Astrocyte of the cerebellum (primary cell): ENCODE data around the gene PIK3R3.

Experiments used
- DNase-seq: peaks from one replicate; pipeline ENCODE4 v3.0.0-alpha.2; 2011; ENCODE audit warnings: low read depth
- H3K4me3 ChIP-seq: 2 replicates; pipeline ENCODE4 v1.5.1; 2011; ENCODE audit warnings: mild to moderate bottlenecking, low read depth, low read length, moderate library complexity
- CTCF ChIP-seq: IDR thresholded peaks from 2 replicates; pipeline ENCODE4 v1.5.1; 2012; ENCODE audit warnings: low read length, low read depth, moderate library complexity, mild to moderate bottlenecking; ENCODE audit errors: missing control alignments
- in situ Hi-C: cut with HindIII; loops from 2 replicates; pipeline ENCODE4 v1.10.0; 2017; ENCODE audit warnings: low sequenced_read_pairs

PIK3R3 gene

GRCh38 chr1:46169811-46170454 is 37.5 kb upstream of the PIK3R3 start:
- DNase-seq = no peak
- no peak for TF ChIP-seq CTCF
- no peak overlapping the region for H3K4me3 ChIP-seq
- in situ Hi-C loops = no loop called here

GRCh38 chr1:46168477-46168876 is 36.0 kb upstream of the PIK3R3 start:
- in situ Hi-C loops = no loop called here
- TF ChIP-seq CTCF = no peak
- H3K4me3 ChIP-seq = no peak overlapping the region
- no peak for DNase-seq

- TF ChIP-seq CTCF = no peak
- in situ Hi-C loops = no loop called here
- no peak for DNase-seq
- peak overlapping the region; percentile 39 for H3K4me3 ChIP-seq
Observed at GRCh38 chr1:46166521-46167462, 34.4 kb upstream of the PIK3R3 start.

GRCh38 chr1:46160212-46160611 is 27.8 kb upstream of the PIK3R3 start:
- no peak for TF ChIP-seq CTCF
- H3K4me3 ChIP-seq = no peak overlapping the region
- no peak for DNase-seq
- in situ Hi-C loops = no loop called here

GRCh38 chr1:46159516-46159915 is 27.1 kb upstream of the PIK3R3 start:
- TF ChIP-seq CTCF = no peak
- in situ Hi-C loops = no loop called here
- DNase-seq = no peak
- H3K4me3 ChIP-seq = no peak overlapping the region

GRCh38 chr1:46158312-46159281 is 26.2 kb upstream of the PIK3R3 start:
- DNase-seq = no peak
- in situ Hi-C loops = no loop called here
- no peak for TF ChIP-seq CTCF
- no peak overlapping the region for H3K4me3 ChIP-seq
